ENCODE measurements around the gene FHIT.

The FHIT gene

DNA sequence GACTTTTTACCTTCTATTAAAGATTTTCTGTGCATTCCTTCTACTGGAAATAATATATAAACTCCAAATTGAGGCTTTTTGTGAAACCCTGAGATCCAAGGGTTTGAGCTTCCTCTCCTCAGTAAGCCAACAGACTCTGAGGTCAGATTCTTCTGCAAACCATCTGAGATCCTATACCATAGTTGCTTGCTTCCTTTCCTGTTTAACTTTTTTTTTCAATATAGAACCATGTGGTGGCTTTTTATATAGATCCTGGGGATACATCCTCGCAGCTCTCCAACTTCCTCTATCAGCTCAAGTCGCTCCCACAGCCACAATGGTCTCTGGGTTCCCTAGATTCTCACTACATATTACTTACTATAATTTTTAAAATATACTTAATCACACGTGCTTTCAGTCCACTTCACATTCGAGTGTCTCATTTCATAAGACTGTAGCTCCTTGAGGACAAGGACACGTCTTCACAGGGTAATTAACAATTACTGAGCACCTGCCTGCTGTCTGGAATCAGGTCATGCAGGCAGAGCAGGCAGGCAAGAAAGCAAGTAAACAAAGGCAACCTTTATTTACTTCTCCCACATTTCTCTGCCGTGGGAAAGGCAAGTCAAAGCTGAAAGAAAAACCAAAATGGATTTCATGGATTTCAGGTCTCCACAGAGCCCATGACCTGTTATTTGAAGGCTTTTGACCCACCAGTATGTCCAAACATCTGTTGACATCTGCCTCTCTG, 941.5 kb downstream of the FHIT start:
- H3K9me3 ChIP-seq: no peaks in the 10 kb centered on the region
- no peak overlapping the region for H3K27ac ChIP-seq
- DNase-seq: no peak
- no peaks in the 10 kb centered on the region for H3K27me3 ChIP-seq
- H3K4me1 ChIP-seq: no peaks in the 10 kb centered on the region
- TF ChIP-seq, protein P1, sequence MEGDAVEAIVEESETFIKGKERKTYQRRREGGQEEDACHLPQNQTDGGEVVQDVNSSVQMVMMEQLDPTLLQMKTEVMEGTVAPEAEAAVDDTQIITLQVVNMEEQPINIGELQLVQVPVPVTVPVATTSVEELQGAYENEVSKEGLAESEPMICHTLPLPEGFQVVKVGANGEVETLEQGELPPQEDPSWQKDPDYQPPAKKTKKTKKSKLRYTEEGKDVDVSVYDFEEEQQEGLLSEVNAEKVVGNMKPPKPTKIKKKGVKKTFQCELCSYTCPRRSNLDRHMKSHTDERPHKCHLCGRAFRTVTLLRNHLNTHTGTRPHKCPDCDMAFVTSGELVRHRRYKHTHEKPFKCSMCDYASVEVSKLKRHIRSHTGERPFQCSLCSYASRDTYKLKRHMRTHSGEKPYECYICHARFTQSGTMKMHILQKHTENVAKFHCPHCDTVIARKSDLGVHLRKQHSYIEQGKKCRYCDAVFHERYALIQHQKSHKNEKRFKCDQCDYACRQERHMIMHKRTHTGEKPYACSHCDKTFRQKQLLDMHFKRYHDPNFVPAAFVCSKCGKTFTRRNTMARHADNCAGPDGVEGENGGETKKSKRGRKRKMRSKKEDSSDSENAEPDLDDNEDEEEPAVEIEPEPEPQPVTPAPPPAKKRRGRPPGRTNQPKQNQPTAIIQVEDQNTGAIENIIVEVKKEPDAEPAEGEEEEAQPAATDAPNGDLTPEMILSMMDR (IDR thresholded peaks at IDR 0.05): no peak
- no peaks in the 10 kb centered on the region for H3K36me3 ChIP-seq
- H3K4me3 ChIP-seq: no peak overlapping the region
- intact Hi-C loops (cut with DNase I; ENCODE audit: low total_unique reads): no loop called here

- Histone ChIP-seq H3K36me3 (no peaks in the 10 kb centered on the region), H3K4me3 (no peak overlapping the region), H3K27me3 (no peaks in the 10 kb centered on the region), H3K27ac (no peak overlapping the region), H3K9me3 (no peaks in the 10 kb centered on the region), H3K4me1 (peaks cover 0 to 8% (median 0%) of the 10 kb centered on the region in 4 donors)
- intact Hi-C loops (cut with DNase I; ENCODE audit: low total_unique reads): no loop called here
- TF ChIP-seq, protein P1 (IDR thresholded peaks at IDR 0.05): no peak
- DNase-seq: no peak
These were observed 942.4 kb downstream of the FHIT start for GRCh38 chr3:60308808-60309207.

- intact Hi-C loops (cut with DNase I; ENCODE audit: low total_unique reads): no loop called here
- no peaks in the 10 kb centered on the region for H3K36me3 ChIP-seq
- H3K9me3 ChIP-seq: no peaks in the 10 kb centered on the region
- H3K27ac ChIP-seq: no peak overlapping the region
- DNase-seq: no peak
- H3K4me3 ChIP-seq: no peak overlapping the region
- H3K27me3 ChIP-seq: no peaks in the 10 kb centered on the region
- TF ChIP-seq, protein P1 (IDR thresholded peaks at IDR 0.05): no peak
- peaks cover 0 to 15% (median 0%) of the 10 kb centered on the region in 4 donors for H3K4me1 ChIP-seq
These were observed 943.6 kb downstream of the FHIT start for GRCh38 chr3:60307562-60308199.

DNA sequence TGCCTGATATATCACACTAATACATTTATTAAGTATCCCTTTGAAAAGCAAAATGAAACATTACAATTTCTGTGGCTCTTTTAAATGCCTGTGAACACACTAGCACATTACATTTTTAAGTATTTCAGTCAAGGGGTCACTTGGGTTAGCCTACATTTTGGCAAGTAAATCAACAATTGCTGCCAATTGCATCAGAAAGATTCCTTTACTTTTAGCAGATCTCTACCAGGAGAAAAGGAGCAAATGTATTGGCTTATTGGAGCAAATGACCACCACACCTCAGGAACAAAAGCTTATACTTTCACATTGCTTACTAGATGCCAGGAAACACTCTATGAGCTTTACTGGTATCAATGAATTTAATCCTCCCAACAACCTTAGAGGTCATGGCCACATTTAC, 947.1 kb downstream of the FHIT start:
- intact Hi-C loops (cut with DNase I; ENCODE audit: low total_unique reads): no loop called here
- TF ChIP-seq, protein P1 (IDR thresholded peaks at IDR 0.05): no peak
- no peaks in the 10 kb centered on the region for H3K36me3 ChIP-seq
- no peak overlapping the region for H3K4me3 ChIP-seq
- no peak overlapping the region for H3K27ac ChIP-seq
- peaks cover 0 to 15% (median 0%) of the 10 kb centered on the region in 4 donors for H3K4me1 ChIP-seq
- no peak for DNase-seq
- H3K9me3 ChIP-seq: no peaks in the 10 kb centered on the region
- no peaks in the 10 kb centered on the region for H3K27me3 ChIP-seq

GRCh38 chr3:60303160-60303559, 948.1 kb downstream of the FHIT start:
- TF ChIP-seq, protein P1 (IDR thresholded peaks at IDR 0.05): no peak
- no peak overlapping the region for H3K27ac ChIP-seq
- no peak for DNase-seq
- no peaks in the 10 kb centered on the region for H3K36me3 ChIP-seq
- no peaks in the 10 kb centered on the region for H3K9me3 ChIP-seq
- no peaks in the 10 kb centered on the region for H3K27me3 ChIP-seq
- H3K4me1 ChIP-seq: peaks cover 0 to 15% (median 0%) of the 10 kb centered on the region in 4 donors
- H3K4me3 ChIP-seq: no peak overlapping the region
- intact Hi-C loops (cut with DNase I; ENCODE audit: low total_unique reads): no loop called here

Measured in tibial artery (tissue), 4 donors.